HG03520 (cell line): ENCODE data around the gene BEND5.

Experiments
- ATAC-seq: cut with Tn5 transposase; IDR thresholded peaks from one replicate; pipeline ENCODE4 v1.9.1; 2021; ENCODE audit warnings: mild to moderate bottlenecking, moderate library complexity; ENCODE audit not compliant: unreplicated experiment

Gene BEND5

GRCh38 chr1:48776393-48777218 lies at the start of gene BEND5:
Gene BEND5, minus strand, starts transcription at chr1:48776891. Its CDS starts 60 bp downstream, at chr1:48776831.
- ATAC-seq = no peak

- ATAC-seq = no peak
These were observed 46.5 kb upstream of the BEND5 start for GRCh38 chr1:48823168-48823567.

GRCh38 chr1:48820491-48820890 lies 43.8 kb upstream of the BEND5 start:
- ATAC-seq = no peak

- ATAC-seq = peak; percentile 85
These were observed 40.9 kb upstream of the BEND5 start for GRCh38 chr1:48817505-48818114.

GRCh38 chr1:48810740-48811139 lies 34.0 kb upstream of the BEND5 start:
- no peak for ATAC-seq

- no peak for ATAC-seq
These were observed 31.8 kb upstream of the BEND5 start for GRCh38 chr1:48808496-48808895.

- ATAC-seq = no peak
These were observed 31.0 kb upstream of the BEND5 start for GRCh38 chr1:48807554-48808260.

- ATAC-seq = no peak
These were observed 26.8 kb upstream of the BEND5 start for GRCh38 chr1:48803474-48803873.

- ATAC-seq = no peak
These were observed 18.1 kb upstream of the BEND5 start for GRCh38 chr1:48794816-48795215.

- ATAC-seq = peak; percentile 77
These were observed 17.2 kb upstream of the BEND5 start for GRCh38 chr1:48793863-48794262.

- no peak for ATAC-seq
These were observed 16.3 kb upstream of the BEND5 start for GRCh38 chr1:48792961-48793360.

GRCh38 chr1:48790397-48790796 lies 13.7 kb upstream of the BEND5 start:
- no peak for ATAC-seq

GRCh38 chr1:48789903-48790302 lies 13.2 kb upstream of the BEND5 start:
- ATAC-seq = no peak

GRCh38 chr1:48785869-48786268 lies 9.2 kb upstream of the BEND5 start:
- no peak for ATAC-seq

GRCh38 chr1:48784301-48784700 lies 7.6 kb upstream of the BEND5 start:
- no peak for ATAC-seq

GRCh38 chr1:48777219-48777895 lies 666 bp upstream of the BEND5 start:
- no peak for ATAC-seq

GRCh38 chr1:48775831-48776392 lies 779 bp downstream of the BEND5 start:
- ATAC-seq = no peak

GRCh38 chr1:48773133-48773532 lies 3.6 kb downstream of the BEND5 start:
- ATAC-seq = peak; percentile 56

GRCh38 chr1:48772211-48772610 lies 4.5 kb downstream of the BEND5 start:
- no peak for ATAC-seq

GRCh38 chr1:48771561-48771960 lies 5.1 kb downstream of the BEND5 start:
- ATAC-seq = no peak

GRCh38 chr1:48767975-48768510 lies 8.6 kb downstream of the BEND5 start:
- no peak for ATAC-seq
